HG03097 (cell line): ENCODE results near the gene TMED7.

ENCODE experiments used
- ATAC-seq: cut with Tn5 transposase; IDR thresholded peaks from one replicate; pipeline ENCODE4 v1.9.1; 2021; ENCODE audit not compliant: unreplicated experiment, low FRiP score

TMED7 gene

GRCh38 chr5:115629903-115630302 lies 4.1 kb upstream of the TMED7 start:
- ATAC-seq, result no peak

DNA sequence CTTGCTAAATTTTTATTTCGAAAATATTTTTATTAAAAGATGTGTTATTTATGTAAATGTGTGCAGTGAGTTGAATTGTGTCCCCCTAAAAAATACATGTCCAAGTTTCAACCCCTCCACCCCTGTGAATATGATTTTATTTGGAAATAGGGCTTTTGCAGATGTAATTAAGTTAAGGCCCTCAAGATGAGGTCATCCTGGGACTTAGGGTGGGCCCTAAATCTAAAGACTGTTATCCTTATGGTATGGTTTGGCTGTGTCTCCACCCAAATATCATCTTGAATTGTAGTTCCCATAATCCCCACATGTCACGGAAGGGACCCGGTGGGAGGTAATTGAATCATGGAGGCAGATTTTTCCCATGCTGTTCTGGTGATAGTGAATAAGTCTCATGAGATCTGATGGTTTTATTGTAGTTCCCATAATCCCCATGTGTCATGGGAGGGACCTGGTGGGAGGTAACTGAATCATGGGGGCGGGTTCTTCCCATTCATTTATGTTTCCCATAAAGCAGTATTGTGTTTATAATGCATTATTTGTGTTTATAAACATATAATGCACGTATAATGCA lies 1.5 kb upstream of the TMED7 start:
- no peak for ATAC-seq

- peak; percentile 17 for ATAC-seq
Observed at GRCh38 chr5:115626445-115626823, 598 bp upstream of the TMED7 start.

DNA sequence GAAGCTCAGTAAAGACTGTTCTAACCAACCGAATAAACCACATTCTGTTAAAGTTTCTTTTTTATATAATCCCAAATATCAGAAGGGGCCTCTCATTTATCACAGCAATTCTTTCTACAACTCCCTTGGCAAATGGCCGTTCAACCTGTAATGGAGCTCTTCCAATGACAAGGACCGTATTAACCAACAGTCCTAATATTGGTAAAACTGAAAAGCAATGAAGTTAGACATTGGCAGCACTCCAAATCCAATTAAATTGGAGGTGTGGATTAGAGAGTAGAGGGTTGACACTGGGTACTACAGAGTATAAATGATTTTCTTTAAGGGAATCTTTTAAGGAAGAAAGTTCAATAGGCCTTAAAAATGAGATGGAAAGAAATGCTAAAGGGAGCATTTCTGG lies 842 bp downstream of the TMED7 start:
- no peak for ATAC-seq

- ATAC-seq, result no peak
Observed at GRCh38 chr5:115623658-115624057, 2.2 kb downstream of the TMED7 start.

GRCh38 chr5:115621365-115621900 lies 4.4 kb downstream of the TMED7 start:
- ATAC-seq, result no peak

DNA sequence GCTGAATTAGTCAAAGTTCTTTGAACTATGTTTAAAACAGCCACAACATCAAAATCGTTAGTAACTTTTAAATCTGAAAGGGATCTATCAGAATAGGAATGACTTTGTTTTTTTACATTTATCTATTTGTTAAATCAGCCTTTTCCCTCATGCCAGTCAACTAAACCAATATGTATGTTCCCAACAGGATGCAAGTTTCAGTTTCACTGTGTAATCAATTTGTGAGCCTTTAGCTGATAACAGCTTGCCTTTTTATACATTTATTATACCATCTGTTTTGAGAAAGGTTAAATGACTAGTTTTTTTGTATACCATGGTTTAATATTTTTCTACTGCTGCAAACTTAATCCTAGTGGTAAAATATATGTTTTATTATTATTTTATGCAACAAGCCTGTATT lies 8.9 kb downstream of the TMED7 start:
- no peak for ATAC-seq

DNA sequence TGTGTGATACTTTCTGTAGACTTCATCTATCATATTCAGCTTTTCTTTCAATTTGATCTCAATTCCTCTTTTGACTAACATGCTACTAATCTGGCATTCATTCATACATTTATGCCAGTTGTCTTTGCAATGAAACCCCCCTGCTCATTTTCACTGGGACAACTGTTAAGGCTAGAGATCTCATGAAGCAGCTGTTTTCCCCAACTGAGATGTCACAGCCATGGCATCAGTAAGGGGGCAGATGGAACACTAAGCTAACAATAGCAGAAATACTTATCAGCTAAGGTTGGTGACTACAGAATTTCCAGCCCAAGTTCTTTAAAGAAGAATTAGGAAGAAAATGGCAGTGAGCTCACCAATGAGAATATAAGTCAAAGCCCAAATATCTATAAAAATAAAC lies 9.4 kb downstream of the TMED7 start:
- ATAC-seq, result no peak

DNA sequence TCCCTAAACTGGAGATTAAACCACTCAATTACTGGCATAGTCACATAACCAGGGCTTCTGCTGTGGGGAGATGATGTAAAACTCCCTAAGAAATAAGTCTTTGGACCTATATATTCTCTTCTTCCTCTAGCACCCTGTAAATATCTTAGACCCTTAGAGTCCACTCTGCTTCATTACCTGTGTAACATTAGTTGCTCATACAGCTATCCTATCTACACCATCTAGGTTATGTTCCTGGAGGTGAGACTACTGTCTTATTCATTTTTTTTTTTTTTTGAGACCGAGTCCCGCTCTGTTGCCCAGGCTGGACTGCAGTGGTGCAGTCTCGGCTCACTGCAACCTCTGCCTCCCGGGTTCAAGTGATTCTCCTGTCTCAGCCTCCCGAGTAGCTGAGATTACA lies 14.0 kb downstream of the TMED7 start:
- no peak for ATAC-seq

GRCh38 chr5:115607935-115608334 lies 17.9 kb downstream of the TMED7 start:
- no peak for ATAC-seq

GRCh38 chr5:115605436-115605835 lies 20.4 kb downstream of the TMED7 start:
- ATAC-seq, result no peak

DNA sequence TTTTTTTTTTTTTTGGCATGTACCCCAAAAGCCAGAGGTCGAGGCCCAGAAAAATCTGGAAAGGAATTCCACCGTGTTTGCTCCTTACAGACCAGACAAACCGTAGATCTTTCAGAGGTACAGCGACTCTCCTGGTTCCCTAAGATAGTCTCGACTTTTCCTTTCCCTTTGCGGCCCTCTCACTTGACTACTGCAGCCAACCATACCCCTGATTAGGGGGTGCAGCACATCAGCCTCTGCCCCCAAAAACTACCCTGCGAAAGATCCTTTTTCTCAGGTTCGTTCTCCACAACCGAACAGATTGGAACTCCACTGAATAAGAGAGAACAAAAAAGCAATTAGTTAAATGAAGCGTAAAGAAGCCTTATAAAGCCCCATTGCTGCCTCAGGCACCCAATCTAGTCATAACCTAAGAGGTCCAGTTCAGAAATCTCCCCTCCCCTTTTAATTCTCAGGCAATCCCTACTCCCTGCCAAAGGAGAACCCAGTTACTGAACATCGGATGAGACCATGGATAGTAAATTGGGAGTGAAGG lies 23.2 kb downstream of the TMED7 start:
- no peak for ATAC-seq

- ATAC-seq, result peak; percentile 81
Observed at GRCh38 chr5:115601701-115602590, 23.9 kb downstream of the TMED7 start, which contains the start of gene TICAM2. Gene TICAM2, minus strand, starts transcription at chr5:115602479. Its CDS starts 21,223 bp downstream, at chr5:115581256.

GRCh38 chr5:115600766-115601165 lies 25.1 kb downstream of the TMED7 start:
- ATAC-seq, result no peak

- ATAC-seq, result no peak
Observed at GRCh38 chr5:115599924-115600323, 25.9 kb downstream of the TMED7 start.

DNA sequence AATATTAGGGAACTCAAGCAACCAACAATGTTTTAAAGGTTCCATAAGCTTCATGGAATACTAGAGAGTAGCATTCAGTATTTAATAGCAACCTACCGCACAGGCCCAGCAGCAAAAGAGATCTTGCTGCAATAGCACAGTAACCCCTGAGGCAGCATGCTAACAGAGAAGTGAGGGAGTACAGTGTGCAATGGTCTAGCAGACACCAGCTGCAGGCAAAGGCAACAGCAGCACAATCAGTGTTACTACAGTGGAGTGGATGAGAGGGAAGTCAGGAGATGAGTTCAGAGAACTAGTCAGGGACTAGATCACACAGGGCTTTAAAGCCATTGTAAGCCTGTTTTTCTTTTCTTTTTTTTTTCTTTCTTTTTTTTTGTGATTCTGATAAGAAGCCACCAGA lies 26.3 kb downstream of the TMED7 start:
- ATAC-seq, result no peak

GRCh38 chr5:115594128-115595047 lies 31.4 kb downstream of the TMED7 start:
- ATAC-seq, result no peak

DNA sequence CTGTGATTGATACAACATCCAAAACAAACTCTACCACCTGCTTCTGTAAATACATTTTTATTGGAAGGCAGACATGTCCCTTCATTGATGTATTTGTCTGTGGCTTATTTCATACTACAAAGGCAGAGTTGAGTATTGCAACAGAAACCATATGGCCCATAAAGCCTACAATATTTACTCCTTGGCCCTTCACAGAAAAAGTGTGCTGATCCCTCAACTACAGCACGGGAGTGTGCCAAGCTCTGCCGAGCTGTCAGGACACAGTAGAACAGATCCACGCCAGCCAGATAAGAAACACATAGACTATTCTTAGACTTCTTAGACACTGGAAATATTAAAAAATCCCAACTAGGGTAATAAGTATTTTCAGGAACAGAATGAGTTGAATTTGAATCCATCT lies 36.8 kb downstream of the TMED7 start:
- no peak for ATAC-seq

DNA sequence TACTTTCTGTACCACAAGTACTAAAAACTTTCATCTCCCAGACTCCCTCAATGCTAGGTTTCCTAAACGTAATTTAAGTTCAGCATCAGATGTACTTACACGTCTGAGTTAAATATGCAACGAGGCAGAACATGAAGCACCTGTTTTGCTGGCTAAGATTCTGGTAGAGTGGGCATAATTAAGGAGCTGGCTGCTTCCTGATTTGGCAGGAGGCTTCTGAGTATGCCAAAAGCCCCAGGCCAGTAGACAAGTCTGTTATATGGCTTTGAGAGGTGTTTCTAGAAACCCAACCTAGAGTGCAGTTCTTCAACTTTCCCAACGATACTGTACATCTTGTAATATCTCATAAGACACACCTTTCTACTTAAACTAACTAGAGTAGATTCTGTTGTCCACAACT lies 37.2 kb downstream of the TMED7 start:
- no peak for ATAC-seq

- no peak for ATAC-seq
Observed at GRCh38 chr5:115586525-115587146, 39.2 kb downstream of the TMED7 start.
